GM18867 (cell line): ENCODE results near the gene NOL4L.
"Not testable (repeated sequence)": the region's sequence is repeated elsewhere in the genome, so short reads cannot be mapped to it uniquely, and the experiment has no call there.

ENCODE experiments used
- ATAC-seq: cut with Tn5 transposase; IDR thresholded peaks from one replicate; pipeline ENCODE4 v1.9.1; 2021; ENCODE audit warnings: mild to moderate bottlenecking, moderate library complexity; ENCODE audit not compliant: unreplicated experiment

Gene NOL4L

DNA sequence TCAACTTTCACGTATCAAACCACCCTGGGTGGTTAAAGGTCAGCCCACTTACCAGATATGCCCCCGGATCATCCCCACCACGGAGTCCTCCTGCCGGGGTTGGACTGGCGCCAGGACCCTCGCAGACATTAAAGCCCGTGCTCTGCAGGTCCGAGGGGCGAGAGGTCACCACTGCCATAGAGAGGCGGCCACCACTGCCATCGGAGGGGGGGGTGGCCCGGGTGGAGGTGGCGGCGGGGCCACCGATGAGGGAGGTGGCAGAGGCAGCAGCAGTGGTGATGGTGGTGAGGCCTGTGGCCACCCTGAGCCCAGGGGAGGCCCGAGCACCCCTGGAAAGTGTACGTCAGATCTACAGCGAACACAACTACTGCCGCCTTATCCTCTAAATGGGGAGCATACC is 150.7 kb downstream of the NOL4L start:
- ATAC-seq, result no peak

DNA sequence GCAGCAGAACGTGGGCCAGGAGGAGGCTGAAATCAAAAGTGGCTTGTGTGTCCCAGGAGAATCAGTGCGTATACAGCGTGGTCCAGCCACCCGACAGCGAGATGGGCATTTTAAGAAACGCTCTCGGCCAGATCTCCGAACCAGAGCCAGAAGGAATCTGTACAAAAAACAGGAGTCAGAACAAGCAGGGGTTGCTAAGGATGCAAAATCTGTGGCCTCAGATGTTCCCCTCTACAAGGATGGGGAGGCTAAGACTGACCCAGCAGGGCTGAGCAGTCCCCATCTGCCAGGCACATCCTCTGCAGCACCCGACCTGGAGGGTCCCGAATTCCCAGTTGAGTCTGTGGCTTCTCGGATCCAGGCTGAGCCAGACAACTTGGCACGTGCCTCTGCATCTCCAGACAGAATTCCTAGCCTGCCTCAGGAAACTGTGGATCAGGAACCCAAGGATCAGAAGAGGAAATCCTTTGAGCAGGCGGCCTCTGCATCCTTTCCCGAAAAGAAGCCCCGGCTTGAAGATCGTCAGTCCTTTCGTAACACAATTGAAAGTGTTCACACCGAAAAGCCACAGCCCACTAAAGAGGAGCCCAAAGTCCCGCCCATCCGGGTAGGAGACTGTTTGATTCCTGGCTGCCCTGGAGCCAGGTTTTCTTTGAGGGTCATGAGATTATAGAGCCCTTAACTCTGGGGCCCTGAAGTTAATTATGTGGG is 151.7 kb downstream of the NOL4L start:
- no peak for ATAC-seq

DNA sequence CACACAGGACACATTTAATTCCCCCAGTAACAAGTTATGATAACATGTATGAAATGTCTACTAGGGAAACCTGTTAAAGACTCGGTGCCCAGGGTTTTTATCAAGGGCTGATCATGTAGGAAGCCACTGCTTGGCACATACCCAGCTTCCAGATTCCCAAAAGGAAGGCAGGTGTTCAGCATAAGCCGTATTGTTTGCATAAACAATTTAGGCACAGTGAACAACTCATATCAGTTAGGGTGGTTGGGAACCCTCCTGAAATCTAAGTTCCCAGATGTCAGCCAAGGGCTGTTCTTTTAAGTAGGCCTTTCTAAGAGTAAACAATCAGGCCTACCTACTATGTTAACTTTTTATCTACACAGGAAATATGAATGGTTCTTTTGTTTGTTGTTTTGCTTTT is 152.9 kb downstream of the NOL4L start:
- ATAC-seq, result no peak

DNA sequence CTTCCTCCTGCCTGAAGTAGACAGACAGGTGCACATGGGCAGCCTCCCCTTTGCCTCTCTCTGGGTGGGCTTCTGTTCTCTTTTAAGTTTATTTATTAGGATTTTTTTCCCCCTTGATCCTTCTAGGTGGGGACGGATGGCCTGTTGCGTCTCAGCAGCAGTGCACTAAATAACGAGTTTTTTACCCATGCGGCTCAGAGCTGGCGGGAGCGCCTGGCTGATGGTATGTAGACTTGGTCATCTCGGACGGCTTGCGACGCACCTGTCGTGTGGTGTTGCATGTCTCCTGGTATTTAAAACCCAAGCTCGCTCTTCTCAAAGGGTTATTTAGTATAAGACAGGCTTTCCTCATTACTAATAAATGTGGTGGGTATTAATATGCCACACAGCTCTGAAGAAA is 153.7 kb downstream of the NOL4L start:
- ATAC-seq, result no peak

DNA sequence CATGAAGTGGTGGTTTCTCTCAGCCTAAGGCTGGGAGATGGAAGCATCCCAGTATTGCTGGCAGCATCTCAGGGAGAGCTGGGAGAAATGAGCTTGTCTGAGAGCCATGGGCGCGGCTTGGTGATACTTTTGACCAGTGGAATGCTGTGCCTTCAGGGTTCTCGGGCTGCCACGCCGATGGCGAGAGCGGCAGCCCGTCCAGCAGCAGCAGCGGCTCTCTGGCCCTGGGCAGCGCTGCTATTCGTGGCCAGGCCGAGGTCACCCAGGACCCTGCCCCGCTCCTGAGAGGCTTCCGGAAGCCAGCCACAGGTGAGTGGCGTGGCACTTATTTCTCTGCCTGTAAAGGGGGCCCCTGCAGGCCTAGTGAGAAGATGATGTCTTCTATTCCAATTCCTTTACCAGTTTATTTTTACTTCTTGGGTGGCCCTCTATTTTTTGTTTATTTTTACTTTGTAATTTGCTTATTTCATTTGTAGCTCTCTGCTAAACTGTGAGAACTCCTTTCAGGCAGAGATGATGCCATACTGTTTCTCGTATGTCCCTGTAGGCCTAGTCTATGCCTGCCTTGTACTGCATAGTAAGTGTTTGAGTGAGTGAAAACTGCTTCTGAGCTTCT is 155.3 kb downstream of the NOL4L start:
- ATAC-seq, result no peak

DNA sequence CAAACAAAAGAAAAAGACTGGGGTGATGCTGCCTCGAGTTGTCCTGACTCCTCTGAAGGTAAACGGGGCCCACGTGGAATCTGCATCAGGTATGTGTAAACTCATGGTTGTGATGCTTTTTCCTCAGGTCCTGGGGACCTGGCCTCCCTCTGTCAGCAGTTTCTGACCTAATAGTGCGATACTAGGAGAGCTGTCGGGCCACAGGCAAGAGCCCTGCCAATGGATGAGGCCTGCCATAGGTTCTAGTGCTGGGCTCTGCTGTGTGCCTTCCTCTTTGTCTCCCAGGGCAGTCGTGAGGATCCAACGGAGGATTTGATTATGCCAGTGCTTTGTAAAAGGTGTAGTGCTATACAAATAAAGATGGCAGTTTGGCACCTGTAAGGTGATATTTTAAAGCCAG is 155.8 kb downstream of the NOL4L start:
- ATAC-seq, result no peak

DNA sequence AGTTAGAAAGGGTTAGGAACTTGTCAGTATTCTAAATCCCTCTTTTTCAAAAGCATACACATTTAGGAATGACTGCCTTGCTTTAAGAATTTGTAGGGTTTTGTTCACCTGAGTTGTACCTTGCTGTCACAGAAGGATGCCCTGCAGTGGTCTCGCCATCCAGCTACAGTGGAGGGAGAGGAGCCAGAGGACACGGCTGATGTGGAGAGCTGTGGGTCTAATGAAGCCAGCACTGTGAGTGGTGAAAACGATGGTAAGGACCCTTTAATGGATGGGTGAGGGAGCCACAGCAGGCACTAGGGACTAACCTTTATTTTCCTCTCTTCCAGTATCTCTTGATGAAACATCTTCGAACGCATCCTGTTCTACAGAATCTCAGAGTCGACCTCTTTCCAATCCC is 157.1 kb downstream of the NOL4L start:
- ATAC-seq, result no peak

DNA sequence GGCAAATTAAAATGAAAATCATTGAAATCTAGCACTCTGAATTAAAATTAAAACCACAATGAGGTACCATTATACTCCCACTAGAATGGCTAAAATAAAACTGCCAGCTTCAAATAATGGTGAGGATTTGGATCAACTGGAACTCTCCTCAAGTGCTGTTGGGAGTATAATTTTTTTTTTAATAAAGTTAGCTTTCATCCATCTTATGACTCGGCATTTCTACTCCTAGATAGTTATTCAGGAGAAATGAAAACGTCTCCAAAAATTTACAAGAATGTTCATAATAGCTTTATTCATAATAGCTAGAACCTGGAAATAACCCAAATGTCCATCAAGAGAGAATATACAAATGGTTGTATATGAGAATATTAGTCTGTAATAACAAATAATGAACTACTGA is 163.8 kb downstream of the NOL4L start:
- no peak for ATAC-seq

DNA sequence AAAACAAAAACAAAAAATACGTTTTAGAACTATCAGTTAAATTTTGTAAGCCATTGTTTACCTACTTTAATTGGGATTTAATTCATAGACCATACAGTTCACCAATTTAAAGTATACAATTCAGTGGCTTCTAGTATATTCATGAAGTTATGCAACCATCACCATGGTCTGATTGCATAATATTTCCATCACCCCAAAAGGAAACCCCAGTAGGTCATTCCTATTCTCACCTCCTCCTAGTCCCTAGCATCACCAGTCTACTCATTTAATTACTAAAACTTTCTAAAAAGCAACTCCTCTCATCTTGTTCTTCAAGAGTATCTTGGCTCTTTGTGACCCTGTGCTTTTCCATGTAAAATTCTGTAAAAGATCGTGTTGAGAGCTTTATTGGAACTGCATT is 166.8 kb downstream of the NOL4L start:
- ATAC-seq, result no peak

DNA sequence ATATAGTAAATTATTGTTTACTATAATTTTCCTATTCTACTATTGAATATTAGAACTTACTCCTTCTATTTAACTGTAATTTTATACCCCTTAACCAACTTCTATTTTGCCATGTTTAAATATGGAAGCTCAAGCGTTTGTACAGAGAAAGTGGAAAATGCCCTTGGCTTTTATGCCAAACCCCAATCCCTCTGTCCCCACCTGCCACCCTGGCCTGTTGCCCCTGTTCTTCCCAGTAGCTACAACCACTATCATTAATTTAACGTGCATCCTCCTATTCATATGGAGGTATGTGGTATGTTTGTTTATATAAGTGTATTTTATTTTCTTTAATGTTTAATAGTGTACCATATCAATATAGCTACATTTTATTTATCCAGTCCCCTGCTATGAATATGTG is 168.9 kb downstream of the NOL4L start:
- ATAC-seq, result no peak

DNA sequence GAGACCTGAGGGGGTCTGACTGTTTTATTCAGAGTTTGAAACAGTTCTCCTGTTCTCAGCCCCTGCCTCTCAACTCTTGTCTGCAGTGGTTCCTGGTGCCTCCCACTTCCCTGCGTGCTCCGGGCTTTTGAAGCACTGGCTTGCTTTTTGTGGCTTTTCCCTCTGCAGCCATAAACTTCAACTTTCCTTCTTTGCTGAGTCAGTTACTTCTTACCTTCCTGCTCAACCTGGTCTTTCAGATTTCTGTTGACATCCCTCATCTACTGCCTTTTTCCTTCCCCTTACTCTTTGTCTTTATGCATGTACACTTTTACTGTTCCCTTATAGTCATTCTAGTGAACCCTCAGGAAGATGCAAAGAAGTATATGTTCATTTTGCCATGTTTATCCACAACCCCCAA is 169.6 kb downstream of the NOL4L start:
- ATAC-seq, result no peak

DNA sequence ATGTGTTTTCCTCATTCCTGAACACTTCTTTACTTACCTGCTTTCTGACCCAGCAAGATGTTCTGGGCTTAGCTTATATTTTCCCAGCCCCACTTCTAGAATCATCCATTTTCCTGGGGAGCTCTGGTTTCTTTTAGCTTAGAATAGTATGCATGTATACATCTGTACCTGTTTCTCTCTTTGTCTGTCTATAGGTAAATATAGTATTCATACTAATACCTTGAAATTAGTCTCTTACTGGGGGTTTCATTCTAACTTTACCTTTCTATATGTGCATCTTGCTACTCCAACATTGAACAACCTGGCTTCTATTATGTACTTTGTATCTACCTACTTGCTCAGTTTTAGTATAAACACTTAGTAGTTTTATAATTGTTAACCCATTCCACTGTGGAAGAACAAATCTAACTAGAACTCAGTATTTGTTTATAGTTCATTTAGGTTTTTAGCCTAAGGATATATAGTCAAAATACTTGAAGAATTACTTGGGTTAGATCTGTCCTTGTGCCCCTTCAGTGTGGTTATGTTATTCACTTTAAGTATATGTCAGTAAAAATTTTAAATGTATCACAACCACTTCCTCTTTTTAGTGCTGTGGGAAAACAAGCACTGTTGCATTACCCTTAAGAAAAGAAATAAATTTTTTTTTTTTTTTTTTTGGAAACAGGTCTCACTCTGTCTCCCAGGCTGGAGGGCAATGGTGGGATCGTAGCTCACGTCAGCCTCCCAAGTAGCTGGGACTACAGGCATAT is 173.0 kb downstream of the NOL4L start:
- no peak for ATAC-seq

DNA sequence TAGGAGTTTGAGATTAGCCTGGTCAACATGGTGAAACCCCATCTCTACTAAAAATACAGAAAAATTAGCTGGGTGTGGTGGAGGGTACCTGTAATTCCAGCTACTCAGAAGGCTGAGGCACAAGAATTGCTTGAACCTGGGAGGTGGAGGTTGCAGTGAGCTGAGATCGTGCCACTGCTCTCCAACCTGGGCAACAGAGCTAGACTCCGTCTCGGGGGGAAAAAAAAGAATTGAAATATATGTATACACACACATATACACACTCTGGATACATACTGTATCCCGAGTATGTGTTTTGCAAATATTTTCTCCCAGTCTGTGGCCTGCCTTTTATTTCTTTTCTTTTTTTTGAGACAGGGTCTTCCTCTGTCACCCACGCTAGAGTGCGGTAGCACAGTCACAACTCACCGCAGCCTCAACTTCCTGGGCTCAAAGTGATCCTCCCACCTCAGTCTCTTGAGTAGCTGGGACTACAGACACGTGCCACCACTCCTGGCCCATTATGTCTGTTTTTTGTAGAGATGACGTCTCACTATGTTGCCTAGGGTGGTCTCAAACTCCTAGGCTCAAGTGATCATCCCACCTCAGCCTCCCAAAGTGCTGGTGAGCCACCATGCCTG is 177.9 kb downstream of the NOL4L start:
- ATAC-seq, result not testable (repeated sequence)

DNA sequence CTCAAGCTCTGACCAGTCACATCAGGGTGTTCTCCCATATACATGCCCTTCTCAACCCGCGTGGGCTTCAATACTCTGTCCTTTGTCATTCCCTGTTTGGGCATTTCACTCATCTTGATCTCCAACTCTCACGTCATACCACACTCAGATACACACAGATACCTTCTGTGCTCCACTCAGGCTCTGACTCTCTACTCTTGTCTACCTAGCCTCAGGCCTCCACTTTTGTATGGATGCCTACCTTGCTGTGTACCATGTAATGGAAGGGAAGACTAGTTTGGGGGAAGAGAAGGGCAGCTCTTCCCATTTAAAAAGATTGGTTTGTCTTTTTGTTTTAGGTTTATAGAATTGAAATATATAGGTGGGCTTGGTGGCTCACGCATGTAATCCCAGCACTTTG is 178.4 kb downstream of the NOL4L start:
- ATAC-seq, result no peak

DNA sequence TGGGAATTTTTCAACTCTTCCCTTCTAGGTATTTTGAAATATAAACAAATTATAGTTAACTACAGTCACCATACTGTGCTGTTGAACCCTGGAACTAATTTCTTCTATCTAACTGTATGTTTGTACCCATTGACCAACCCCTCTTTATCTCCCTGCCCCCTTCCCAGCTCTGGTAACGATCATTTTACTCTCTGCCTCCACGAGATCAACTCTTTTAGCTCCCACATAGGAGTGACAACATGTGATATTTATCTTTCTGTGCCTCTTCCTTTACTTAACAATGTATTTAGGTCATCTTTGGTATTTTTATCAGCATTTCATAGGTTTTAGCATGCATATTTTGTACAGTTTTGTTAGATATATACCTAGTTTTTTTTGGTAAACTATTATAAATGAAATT is 181.1 kb downstream of the NOL4L start:
- ATAC-seq, result no peak

DNA sequence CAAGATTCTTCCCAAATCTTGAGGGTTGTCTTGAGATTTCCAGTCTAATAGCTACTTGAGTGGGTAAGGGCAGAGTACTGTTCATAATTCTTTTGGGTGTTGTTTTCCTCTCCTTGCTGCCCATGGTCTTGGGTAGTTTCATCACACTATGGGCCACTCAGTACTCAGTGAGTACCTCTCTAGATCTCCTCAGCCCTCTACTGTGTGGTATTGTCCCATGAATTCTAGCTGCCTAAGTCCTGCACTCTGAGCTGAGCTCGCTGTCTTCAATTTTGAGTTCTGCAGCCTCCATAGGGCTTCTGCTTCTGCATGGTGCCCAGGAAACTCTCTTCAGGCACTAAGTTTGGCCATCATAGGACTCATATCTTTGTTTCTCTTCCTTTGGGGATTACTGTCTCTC is 184.7 kb downstream of the NOL4L start:
- no peak for ATAC-seq

DNA sequence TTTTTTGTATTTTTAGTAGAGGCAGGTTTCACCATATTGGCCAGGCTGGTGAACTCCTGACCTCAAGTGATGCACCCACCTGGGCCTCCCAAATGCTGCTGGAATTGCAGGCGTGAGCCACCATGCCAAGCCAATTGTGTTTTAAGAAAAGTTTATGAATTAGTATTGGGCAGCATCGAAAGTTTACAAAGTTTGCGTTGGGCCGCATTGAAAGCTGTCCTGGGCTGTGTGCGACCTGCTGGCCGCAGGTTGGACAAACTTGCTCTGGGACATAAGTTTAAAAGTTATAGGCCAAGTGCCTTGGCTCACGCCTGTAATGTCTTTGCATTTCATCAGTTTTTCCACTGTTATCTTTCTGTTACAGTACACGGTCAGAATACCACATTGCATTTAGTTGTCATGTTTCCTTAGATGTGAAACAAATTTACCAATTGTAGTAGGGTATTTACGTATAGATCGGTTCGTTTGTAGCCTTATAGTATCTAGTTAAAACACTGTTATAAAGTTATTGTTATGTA is 187.5 kb downstream of the NOL4L start:
- ATAC-seq, result no peak

DNA sequence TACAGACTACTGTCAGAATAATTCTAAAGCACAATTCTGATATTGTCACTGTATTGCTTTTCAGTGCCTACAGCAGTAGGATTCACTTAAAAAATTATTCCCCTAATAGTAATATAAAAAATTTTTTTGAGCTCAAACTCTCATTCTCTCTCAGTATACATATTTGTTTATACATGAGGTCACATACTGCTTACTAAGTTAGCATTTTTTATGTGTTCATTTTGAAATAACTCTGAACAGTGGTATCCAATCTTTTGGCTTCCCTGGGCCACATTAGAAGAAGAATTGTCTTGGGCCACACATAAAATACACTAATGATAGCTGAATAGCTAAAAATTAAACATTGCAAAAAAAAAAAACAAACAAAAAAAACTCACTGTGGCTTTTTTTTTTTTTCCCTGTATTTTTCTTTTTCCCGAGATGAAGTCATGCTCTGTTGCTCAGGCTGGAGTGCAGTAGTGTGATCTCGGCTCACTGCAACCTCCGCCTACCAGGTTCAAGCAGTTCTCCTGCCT is 188.4 kb downstream of the NOL4L start:
- no peak for ATAC-seq

DNA sequence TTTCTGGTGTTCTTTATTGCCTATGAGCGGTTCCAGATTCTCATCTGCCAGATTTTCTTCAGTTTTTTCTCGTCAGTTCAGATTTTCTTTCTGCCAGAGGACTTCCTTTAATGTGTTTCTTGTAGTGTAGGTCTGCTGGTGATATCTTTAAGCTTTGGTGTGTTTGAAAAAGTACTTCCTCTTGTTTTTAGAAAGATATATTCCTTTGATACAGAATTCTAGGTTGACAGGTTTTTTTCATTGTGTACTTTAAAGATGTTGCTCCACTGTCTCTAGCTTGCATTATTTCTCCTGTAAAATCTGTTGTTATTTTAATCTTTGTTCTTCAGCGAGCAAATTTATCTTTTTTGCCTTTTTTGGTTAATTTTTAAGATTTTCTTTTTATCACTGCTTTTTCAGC is 190.1 kb downstream of the NOL4L start:
- no peak for ATAC-seq
